Lower leg skin (tissue), 3 donors: ENCODE data around the gene KCTD16.

Experiments
- CTCF ChIP-seq, 3 donors: fragments of 450-650 bp; IDR thresholded peaks; one replicate each; pipeline ENCODE4 v1.5.1; 2016; ENCODE audit warnings: antibody characterized with exemption in 3 of 3, mild to moderate bottlenecking in 3 of 3, moderate library complexity in 2 of 3
- POLR2A ChIP-seq, 2 donors: fragments of 450-650 bp; IDR thresholded peaks; one replicate each; pipeline ENCODE4 v1.6.1; 2016 to 2017; ENCODE audit warnings: antibody characterized with exemption in 2 of 2, mild to moderate bottlenecking in 1 of 2, moderate library complexity in 1 of 2

DNA sequence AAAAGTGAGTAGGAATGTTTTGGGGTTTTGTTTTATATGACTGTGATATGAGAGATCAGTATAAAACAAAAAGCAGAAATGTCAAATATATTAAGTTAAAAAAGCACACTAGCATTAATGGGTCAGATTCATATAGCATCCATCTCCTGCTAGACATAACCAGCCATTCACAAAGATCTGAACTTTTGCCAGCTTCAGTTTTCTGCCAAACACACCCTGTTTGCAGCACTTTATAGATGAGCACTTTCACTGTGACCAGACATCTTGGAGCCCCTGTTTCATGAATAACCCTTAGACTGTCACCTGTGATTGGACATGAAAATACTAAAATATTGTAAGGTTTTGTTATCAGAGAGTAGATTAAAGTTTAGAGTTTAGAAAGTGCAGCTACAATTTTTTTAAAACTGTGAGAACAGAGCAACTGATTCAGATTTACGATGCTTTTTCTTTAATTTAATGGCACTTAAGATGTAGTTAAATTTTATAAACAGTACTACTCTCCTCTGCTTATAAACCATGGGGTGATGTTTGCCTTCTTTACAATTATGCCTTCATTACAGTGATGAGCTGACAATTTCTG, 142.6 kb downstream of the KCTD16 start:
- TF ChIP-seq CTCF (IDR thresholded peaks at IDR 0.05) (no peak), POLR2A (IDR thresholded peaks at IDR 0.05) (no peak)
